Bronchial epithelial cell (primary cell): ENCODE results near the gene JPH2. TPM values are rescaled to one million over a fixed set of nuclear protein-coding genes. Genes with fewer than 3 reads are reported as not detected.

Source experiments
- DNase-seq: peaks from one replicate; pipeline ENCODE4 v3.0.0-alpha.2; 2010; ENCODE audit warnings: low read depth
- FAIRE-seq: peaks from 2 replicates; lab custom pipeline; 2011; peaks lifted over from hg19 to GRCh38; lab: Jason Lieb, UNC
- H3K27me3 ChIP-seq: 2 replicates; pipeline ENCODE4 v1.5.1; 2011; ENCODE audit warnings: low read length; ENCODE audit not compliant: control insufficient read depth, insufficient read depth
- H3K36me3 ChIP-seq: 2 replicates; pipeline ENCODE4 v1.5.1; 2011; ENCODE audit warnings: low read length; ENCODE audit not compliant: control insufficient read depth, insufficient read depth
- H3K4me3 ChIP-seq: 2 replicates; pipeline ENCODE4 v1.5.1; 2011; ENCODE audit warnings: mild to moderate bottlenecking, low read depth, low read length, control low read depth
- CTCF ChIP-seq: IDR thresholded peaks from 2 replicates; pipeline ENCODE4 v1.5.1; 2011; ENCODE audit warnings: mild to moderate bottlenecking, moderate library complexity, low read length, control low read depth, inconsistent platforms; ENCODE audit not compliant: insufficient read depth, severe bottlenecking
- total RNA-seq: library from RNA; depleted of rRNA; stranded (reverse); fragments of >200 nt; gene quantifications from 2 replicates; pipeline ENCODE4 v1.2.1, GENCODE V29; 2014

Gene JPH2
- total RNA-seq, 1 donor from 2014 or later: under 0.01 TPM

GRCh38 chr20:44222633-44223368, 35.8 kb upstream of the JPH2 start:
- FAIRE-seq (no peak), DNase-seq (no peak)

GRCh38 chr20:44222027-44222426, 35.0 kb upstream of the JPH2 start:
- Histone ChIP-seq H3K4me3 (no peak overlapping the region), H3K36me3 (no peaks in the 10 kb centered on the region), H3K27me3 (peaks cover 2% of the 10 kb centered on the region)
- DNase-seq (no peak), FAIRE-seq (no peak)
- no peak for TF ChIP-seq CTCF

More at GRCh38 chr20:44222633-44223368, 35.8 kb upstream of the JPH2 start:
- no peak for TF ChIP-seq CTCF
- peaks cover 2% of the 10 kb centered on the region for H3K27me3 ChIP-seq
- no peaks in the 10 kb centered on the region for H3K36me3 ChIP-seq
- no peak overlapping the region for H3K4me3 ChIP-seq

DNA sequence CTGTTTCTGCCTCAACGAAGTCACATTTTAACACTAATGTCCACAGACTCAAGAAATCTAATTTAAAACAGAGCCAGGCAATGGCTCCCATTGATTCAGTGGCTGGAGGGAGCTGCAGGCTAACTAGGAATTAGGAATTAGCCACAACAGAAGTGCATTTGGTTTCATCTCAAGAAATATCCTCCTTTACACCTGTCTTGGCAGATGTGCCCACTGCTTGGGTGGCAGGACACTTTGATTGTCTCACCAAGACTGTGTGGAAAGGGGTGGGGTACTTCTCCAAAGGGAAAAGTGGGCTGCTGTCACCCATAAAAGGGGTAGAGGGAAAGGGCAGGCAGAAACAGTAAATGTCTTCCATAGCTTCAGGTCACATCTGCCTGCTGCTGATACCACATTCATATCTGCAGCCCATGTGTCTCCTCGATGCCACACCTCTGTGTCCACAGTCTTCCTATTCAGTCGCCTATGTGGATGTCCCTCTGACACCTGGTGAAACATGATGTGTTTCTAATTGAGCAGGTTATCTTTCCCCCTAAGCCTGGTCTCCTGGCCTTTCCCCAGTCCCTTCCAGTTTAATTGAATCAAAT, 34.5 kb upstream of the JPH2 start:
- no peak for TF ChIP-seq CTCF
- Histone ChIP-seq H3K36me3 (no peaks in the 10 kb centered on the region), H3K27me3 (peaks cover 2% of the 10 kb centered on the region), H3K4me3 (no peak overlapping the region)
- DNase-seq (no peak), FAIRE-seq (no peak)

DNA sequence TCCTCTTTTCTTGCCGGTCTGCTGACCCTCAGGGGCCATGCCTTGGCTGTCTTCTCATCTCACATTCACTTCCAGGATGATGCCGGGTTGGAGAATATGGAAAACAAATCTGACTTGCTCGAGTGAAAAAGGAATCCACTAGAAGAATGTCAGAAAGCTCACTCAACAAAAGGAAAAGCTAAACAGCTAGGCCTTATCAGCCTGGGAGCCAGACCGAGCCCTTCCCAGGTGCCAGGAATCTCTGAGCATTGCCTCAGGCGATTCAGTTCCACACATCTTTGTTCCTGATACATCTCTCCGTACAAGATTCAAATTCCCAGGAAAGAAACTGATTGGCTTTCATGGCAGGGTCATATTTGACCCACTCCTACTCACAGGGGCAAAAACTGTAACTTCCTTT, 32.8 kb upstream of the JPH2 start:
- H3K4me3 ChIP-seq: no peak overlapping the region
- FAIRE-seq (no peak), DNase-seq (no peak)
- no peak for TF ChIP-seq CTCF
- peaks cover under 1% of the 10 kb centered on the region for H3K27me3 ChIP-seq
- H3K36me3 ChIP-seq: no peaks in the 10 kb centered on the region

- H3K4me3 ChIP-seq: no peak overlapping the region
- H3K27me3 ChIP-seq: no peaks in the 10 kb centered on the region
- no peak for TF ChIP-seq CTCF
- FAIRE-seq (no peak), DNase-seq (no peak)
- no peaks in the 10 kb centered on the region for H3K36me3 ChIP-seq
These were observed 32.3 kb upstream of the JPH2 start for GRCh38 chr20:44219170-44219730.
